HG03520 (cell line): ENCODE measurements around the gene SERPINB2.
"Not testable (repeated sequence)": the region's sequence is repeated elsewhere in the genome, so short reads cannot be mapped to it uniquely, and the experiment has no call there.

Experiments used
- ATAC-seq: cut with Tn5 transposase; IDR thresholded peaks from one replicate; pipeline ENCODE4 v1.9.1; 2021; ENCODE audit warnings: mild to moderate bottlenecking, moderate library complexity; ENCODE audit not compliant: unreplicated experiment

Gene SERPINB2

DNA sequence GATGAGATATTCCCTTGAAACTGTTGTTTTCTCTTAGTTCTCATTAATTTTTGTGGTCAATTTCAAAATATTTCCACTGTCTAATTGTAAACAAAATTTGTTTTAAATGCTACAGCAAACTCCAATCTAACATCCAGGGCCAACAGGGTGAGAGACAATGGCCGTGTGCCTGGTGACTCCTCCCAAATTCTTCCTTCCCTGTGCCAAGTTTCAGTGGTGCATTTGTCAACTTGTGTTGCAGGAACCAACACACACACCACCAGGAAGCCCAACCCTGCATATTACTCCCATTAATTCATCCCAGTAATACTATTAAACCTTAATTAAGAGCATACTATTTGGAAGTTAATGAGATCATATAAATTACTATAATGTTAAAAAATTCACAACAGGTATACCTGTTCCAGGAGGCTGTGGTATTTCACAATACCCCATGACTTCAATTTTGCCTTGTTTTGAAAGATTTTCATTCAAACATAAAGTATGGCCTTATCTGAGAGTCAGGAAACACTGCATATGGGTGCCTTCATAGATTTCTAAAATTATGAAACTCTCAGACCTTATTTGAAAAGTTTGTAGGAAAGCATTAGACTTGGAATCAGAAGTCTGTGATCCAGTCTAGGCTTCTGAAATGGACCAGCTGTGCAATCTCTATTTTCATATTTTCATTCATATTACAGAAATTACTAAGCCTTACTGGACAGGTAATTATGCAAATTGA, 1.1 kb downstream of the SERPINB2 start:
- ATAC-seq, result no peak

GRCh38 chr18:63889626-63890025, 2.1 kb downstream of the SERPINB2 start:
- no peak for ATAC-seq

DNA sequence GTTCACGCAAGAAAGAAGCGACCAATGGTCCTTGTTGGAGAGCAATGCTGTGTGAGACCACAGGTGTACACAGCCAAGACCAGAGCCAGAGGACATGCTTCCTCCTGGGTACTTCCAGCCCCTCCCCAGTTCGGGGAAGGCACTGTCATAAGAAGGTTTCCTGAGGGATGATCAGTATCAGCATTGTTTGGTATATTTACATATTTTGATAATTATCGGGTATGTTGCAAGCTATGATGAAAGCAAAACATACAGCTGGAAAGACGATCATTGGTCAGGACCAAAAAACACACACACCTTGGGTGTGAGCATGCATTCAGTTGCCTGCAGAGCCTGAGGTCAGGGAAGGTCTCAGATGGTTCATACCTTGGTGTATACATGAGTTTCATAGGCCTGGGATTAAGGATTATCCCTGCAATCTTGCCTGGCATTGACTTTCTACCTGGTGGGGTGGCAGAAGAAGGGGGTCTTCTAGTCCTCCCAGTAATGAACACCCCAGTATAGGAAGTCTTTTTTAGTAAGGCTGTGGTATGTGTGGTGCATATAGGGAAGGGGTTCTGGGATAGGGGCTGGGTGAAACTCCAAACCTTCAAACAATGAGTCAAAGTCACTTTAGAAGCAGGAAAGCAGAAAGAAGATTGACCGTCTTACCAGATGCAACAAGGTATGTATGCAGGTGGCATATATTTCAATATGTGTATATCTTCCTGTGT, 2.9 kb downstream of the SERPINB2 start:
- ATAC-seq, result no peak

DNA sequence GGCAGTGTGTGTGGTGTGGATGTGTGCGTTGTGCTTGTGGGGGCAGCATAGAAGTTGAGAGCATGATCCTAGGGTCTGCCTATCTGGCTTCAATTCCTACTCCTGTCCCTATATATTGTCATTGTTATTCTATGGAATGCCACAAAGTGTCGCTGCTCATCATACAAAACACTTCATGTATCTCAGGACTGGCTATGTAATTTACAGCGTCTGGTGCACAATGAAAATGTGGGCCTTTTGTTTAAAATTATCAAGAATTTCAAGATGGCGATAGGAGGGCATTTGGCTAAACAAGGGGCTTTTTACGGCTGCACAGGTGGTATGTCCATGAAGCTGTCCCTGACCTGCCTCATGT, 3.4 kb downstream of the SERPINB2 start:
- peak; percentile 71 for ATAC-seq

DNA sequence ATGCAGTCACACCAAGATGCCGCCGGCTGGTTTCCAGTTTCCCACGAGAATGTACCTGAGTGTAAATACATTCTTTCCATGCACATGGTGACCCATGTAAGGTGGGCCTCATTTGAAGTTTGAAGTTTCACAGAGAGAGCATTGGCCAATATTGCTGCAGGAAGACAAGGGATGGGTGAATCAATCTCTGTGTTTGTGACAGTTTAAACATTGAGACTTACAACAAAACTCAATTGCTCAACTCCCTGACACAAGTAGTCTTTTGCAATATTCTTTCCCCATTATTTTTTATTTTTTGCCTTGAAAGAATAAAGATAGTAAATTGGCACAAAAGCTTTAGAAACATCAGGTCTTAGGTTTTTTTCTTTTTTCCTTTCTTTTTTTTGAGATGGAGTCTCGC, 5.1 kb downstream of the SERPINB2 start:
- ATAC-seq, result no peak

GRCh38 chr18:63894106-63894772, 6.7 kb downstream of the SERPINB2 start:
- no peak for ATAC-seq

GRCh38 chr18:63895190-63895589, 7.7 kb downstream of the SERPINB2 start:
- no peak for ATAC-seq

- no peak for ATAC-seq
These were observed 9.6 kb downstream of the SERPINB2 start for GRCh38 chr18:63897072-63897471.

DNA sequence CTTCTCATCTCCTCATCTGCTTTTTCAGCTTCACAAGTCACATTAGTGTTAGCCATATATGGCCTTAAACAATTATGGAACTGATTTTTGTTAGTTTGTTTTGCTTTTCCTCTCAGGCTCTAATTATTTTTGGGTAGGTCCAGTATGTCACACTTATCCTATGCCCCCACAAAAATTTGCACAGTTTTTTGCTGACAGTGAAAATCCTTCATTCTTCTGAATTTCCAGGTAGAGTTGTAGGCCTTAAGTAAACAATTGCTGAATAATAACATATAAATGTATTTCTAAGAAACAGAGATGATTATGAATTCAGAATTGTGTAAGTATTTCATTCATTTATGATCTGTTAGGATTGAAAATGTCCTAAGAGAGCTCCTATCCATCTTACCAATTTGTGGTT, 11.7 kb downstream of the SERPINB2 start:
- no peak for ATAC-seq

- ATAC-seq, result no peak
These were observed 16.5 kb downstream of the SERPINB2 start for GRCh38 chr18:63903851-63904570.

DNA sequence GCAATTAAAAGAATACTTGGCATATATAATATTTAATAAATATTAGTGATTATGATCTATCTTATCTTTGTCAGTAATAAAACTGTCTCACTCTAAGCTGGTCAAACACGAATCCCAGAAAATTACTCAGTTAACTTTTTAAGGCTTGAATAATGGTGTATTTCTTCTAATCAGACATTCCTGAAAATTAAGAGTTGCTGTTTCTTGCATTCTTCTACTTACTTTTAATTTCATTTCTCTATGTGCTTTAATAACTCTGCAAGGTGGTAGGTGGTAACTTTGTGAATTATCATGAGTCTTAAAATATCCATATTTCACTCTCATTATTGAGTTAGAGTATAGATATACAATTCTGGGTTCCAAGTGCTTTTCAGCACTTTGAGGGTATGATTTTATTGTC, 17.2 kb downstream of the SERPINB2 start:
- ATAC-seq, result no peak

DNA sequence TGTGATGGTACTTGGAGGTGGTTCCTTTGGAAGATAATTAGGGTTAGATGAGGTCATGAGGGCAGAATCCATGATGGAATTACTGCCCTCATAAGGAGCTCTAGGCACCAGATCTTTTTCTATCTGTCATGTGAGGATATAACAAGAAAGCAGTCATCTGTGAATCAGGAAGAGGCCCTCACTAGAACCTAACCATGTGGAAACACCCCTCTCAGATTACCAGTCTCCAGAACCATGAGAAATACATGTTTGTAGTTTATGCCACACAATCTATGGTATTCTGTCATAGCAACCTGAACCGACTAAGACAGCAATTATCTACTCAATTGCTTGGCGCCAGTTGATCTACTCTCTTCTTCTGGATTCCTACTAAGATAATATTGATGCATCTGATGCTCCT, 17.9 kb downstream of the SERPINB2 start:
- ATAC-seq, result no peak

- no peak for ATAC-seq
These were observed 18.6 kb downstream of the SERPINB2 start for GRCh38 chr18:63906056-63906455.

GRCh38 chr18:63907664-63908063, 20.2 kb downstream of the SERPINB2 start, which contains the start of gene SERPINB10:
Gene SERPINB10 (plus strand): TSS chr18:63907958. CDS start chr18:63915511, 7,553 bp downstream.
- peak; percentile 54 for ATAC-seq

DNA sequence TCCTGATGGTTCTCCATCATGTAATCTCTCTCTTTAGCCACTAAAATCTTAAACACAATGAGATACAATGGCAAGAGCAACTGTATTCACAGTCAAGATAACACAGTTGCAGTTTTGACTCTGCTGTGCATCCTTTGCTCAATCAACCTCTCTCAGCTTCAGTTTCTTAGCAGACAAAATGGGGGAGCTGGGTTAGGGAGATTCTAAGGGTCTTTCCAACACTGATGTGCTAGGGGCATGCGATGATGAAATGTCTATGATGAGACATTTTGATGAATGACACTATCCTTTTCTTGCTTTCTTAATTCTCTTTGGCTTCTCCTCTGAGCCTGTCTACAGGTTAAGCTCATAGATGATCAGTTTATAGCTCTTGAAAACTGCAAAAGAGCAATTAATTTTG, 21.4 kb downstream of the SERPINB2 start:
- no peak for ATAC-seq

GRCh38 chr18:63909870-63910269, 22.4 kb downstream of the SERPINB2 start:
- ATAC-seq, result peak; percentile 66

DNA sequence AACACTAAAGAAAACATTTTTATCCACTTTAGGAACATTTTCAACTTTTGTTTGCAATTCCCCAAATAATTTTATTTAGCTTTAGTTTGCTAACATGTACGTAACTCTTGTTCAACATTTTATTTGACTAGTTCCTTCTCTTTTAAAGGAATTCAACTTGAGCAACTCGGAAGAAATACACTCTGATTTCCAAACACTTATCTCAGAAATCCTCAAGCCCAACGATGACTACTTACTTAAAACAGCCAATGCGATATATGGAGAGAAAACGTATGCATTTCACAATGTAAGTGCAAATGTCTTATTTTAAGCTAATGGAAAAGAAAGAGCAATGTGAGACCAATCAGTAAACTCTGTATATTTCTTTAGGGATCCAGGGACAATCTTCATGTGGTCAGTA, 30.3 kb downstream of the SERPINB2 start:
- no peak for ATAC-seq

DNA sequence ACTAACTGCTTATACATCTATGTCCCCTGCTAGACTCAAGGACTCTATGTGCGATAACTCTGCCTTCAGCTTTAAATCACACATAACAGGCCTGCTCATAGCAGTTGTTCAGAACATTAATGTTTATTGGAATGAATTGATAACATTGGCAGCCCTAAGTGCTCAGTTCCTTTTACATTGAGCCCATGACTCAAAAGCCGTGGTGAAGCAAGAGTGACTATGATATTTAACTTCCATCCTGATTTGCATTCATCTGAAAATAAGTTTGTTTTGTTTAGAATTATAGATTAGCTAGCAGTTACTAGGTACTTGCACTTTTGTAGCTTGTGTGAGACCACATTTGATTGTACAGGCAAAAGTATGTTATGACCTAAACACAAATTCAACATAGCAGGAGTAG, 34.5 kb downstream of the SERPINB2 start:
- ATAC-seq, result no peak

DNA sequence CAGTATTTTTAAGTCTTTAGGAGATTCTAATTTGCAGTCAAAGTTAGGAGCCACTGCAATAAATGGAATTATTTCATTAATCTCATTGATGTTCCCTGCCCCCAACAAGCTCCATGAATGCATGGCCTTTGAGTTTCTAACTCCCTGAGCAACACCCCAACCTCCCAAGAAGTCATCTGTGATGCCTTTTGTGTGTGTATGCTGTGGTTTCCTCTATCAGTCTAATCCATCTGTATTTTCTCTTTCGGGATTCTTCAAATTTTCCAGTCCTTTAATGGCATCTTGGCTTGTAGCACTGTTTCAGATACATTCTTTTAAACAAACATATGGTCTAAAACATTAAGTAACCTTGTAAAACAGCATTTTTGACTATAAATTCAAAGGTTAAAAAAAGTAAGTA, 37.0 kb downstream of the SERPINB2 start:
- no peak for ATAC-seq

- ATAC-seq, result no peak
These were observed 40.8 kb downstream of the SERPINB2 start for GRCh38 chr18:63928331-63928730.

DNA sequence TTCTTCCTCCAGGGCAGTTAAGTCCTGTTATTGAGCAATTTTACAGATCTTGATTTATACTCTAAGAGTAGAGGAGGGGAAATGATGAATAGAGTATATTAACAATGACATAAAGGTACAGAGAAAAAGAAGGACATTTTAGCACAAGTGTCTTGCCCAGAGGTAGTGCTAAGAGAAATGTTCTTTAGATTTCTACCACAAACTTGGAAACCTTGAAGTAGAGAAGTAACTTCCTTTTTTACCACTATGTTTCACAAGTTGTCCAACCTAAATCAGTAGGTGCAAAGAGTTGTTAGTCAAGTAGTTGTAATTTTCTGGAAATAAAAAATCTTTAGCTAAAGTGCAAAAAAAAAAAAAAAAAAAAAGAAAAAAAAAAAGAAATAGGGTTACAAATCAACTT, 41.9 kb downstream of the SERPINB2 start:
- not testable (repeated sequence) for ATAC-seq
